HG03064 (cell line): ENCODE data around the gene KRTAP12-3.
"Not testable (repeated sequence)": the region's sequence is repeated elsewhere in the genome, so short reads cannot be mapped to it uniquely, and the experiment has no call there.

Experiments used
- ATAC-seq: cut with Tn5 transposase; IDR thresholded peaks from one replicate; pipeline ENCODE4 v1.9.1; 2021; ENCODE audit warnings: low read depth; ENCODE audit not compliant: unreplicated experiment

KRTAP12-3 gene

DNA sequence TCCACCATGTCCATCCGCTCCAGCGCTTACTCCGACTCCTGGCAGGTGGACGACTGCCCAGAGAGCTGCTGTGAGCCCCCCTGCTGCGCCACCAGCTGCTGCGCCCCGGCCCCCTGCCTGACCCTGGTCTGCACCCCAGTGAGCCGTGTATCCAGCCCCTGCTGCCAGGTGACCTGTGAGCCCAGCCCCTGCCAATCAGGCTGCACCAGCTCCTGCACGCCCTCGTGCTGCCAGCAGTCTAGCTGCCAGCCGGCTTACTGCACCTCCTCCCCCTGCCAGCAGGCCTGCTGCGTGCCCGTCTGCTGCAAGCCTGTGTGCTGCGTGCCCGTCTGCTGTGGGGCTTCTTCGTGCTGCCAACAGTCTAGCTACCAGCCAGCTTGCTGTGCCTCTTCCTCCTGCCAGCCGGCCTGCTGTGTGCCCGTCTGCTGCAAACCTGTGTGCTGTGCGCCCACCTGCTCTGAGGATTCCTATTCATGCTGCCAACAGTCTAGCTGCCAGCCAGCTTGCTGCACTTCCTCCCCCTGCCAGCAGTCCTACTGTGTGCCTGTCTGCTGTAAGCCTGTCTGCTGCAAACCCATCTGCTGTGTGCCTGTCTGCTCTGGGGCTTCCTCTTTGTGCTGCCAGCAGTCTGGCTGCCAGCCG, 30.4 kb upstream of the KRTAP12-3 start:
- ATAC-seq, result not testable (repeated sequence)

DNA sequence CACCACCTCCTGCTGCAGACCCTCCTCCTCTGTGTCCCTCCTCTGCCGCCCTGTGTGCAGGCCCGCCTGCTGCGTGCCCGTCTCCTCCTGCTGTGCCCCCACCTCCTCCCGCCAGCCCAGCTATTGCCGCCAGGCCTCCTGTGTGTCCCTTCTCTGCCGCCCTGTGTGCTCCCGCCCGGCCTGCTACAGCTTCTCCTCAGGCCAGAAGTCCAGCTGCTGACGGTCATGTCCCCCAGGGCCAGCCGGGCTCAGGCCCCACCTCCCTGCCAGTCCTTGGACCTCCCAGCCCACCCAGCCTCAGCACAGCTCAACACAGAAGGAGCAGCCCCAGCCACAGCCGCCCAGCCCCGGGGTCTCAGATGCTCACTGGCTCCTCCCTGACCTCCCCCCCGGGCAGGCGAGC, 29.9 kb upstream of the KRTAP12-3 start:
- ATAC-seq, result not testable (repeated sequence)

DNA sequence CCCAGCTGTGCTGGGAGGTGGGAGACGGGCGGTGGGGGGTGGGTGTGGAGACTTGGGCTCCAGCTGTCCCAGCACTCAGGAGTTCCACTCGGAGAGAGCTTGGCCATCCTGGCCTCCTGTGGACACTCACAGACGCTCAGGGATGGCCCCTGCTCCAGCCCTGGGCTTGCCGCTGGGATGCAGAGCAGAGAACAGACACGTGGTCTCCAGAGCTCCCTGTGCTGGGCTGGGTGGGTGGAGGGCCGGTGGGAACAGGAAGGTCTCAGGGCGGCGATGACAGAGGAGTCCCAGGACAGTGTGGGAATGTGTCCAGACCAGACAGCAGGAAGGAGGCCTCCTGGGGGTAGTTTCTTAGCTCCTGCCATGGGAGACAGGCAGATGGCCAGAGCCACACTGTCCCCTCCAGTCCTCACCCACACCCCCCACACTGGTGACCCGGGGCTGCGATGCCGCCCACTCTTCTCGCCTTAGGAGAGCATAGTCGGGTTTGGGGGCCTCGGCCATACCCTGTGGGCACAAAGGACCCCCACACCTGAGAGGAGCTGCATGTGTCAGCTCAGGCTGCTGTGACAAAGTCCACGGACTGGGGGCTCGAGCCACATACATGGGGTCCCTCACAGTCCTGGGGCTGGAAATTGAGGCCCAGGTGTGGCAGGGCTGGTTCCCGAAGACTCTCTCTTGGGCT, 28.9 kb upstream of the KRTAP12-3 start:
- no peak for ATAC-seq

DNA sequence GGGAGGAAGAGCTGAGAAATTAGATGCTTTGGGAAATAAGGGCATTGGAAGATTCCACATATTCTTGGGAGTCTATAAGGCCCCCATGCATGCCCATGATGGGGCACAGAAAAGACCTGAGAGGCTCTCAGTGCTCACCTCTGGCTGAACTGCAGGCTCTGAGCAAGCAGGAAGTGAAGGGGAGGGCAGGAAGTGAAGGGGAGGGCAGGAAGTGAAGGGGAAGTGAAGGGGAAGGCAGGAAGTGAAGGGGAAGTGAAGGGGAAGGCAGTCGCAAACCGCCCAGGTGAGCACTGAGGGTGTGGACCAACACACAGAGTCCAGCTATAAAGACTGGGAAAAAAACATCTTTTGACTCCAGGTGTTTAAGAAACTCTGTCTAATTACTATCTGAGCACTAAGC, 27.3 kb upstream of the KRTAP12-3 start:
- no peak for ATAC-seq

DNA sequence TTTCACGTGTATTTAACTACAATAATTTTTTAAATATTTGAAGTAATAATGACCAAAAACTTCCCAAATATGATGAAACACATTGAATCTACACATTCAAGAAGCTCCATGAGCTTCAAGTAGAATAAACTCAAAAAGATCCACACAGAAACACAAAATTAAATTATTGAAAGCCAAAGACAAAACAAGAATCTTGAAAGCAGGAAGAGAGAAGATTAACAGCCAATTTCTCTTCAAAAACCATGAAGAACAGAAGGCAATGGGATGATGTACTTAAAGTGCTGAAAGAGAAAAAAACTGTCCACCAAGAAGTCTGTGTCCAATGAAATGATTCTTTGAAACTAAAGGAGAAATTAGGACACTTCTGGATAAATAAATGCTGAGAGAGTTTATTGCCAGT, 25.7 kb upstream of the KRTAP12-3 start:
- ATAC-seq, result no peak

DNA sequence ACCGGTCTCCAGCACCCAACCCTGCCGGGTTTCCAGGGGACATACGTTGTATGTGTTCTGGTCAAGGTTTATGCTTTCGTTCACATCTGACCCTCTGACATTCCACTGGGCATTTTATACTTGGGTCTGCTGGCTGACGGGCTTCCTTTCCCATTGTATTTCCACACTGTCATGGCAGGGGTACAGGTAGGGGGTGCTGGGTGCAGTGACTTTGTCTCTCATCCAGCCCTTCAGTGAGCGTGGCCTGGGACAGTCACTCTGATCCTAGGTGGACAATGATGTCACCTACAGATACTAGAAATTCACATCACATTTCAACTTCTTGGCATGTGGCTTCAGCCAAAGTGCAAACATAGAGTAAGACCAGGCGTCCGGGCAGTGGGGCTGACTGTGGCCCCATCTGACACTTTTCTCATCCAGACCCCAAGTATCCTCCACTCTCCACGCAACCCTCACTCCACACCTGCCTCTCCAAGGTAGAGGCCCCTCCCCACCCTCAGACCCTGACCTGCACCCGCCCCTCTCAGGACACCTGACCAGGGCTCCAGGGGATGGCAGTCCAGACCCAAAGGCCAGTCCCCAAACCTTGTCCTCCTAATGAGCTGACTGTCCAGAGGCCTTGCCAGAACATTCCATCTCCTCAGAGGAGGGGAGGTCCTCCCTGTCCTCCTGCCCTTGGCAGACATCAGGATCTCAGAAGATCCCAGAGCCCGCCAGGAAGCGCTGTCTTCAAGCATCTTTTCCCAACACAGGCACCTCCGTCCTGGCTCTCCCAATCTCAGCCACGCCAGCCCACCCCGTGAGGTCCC, 21.3 kb upstream of the KRTAP12-3 start:
- ATAC-seq, result no peak

DNA sequence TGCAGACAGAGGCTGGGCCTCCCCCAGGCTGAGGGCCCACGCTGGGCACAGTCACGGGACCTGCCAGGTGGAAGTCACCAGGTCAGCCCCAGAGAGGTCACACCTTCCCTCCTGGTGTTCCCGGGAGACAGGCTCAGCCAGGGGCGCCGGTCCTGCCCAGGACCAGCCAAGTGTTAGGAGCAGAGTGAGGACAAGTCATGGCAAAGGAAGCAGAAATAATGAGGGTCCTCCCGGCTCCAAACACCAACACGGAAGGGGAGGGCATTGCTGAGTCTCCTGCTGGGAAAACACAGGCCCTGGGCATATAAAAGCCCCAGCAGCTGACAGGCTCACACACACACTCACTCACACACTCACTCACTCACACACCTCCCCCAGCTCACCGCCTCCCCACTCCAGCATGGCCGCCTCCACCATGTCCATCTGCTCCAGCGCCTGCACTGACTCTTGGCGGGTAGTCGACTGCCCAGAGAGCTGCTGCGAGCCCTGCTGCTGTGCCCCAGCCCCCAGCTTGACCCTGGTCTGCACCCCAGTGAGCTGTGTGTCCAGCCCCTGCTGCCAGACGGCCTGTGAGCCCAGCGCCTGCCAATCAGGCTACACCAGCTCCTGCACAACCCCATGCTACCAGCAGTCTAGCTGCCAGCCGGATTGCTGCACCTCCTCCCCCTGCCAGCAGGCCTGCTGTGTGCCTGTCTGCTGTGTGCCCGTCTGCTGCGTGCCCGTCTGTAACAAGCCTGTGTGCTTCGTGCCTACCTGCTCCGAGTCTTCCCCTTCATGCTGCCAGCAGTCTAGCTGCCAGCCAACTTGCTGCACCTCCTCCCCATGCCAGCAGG, 20.5 kb upstream of the KRTAP12-3 start, which contains the start of gene KRTAP10-10:
TSS of gene KRTAP10-10 (plus strand) at position 339 of the 833 bp plus-strand sequence. CDS start at position 401, 62 bp downstream.
- ATAC-seq, result no peak

DNA sequence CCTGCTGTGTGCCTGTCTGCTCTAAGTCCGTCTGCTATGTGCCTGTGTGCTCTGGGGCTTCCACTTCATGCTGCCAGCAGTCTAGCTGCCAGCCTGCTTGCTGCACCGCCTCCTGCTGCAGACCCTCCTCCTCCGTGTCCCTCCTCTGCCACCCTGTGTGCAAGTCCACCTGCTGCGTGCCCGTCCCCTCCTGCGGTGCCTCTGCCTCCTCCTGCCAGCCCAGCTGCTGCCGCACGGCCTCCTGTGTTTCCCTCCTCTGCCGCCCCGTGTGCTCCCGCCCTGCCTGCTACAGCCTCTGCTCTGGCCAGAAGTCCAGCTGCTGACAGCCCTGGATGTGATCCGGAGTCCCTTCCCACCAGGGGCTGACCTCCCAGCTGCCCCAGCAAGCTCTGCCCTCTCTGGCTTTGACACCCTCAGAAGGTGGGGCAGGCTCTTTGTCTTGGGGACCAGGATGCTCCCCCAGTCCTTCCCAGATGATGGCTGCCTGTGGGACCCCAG, 19.8 kb upstream of the KRTAP12-3 start:
- ATAC-seq, result not testable (repeated sequence)

DNA sequence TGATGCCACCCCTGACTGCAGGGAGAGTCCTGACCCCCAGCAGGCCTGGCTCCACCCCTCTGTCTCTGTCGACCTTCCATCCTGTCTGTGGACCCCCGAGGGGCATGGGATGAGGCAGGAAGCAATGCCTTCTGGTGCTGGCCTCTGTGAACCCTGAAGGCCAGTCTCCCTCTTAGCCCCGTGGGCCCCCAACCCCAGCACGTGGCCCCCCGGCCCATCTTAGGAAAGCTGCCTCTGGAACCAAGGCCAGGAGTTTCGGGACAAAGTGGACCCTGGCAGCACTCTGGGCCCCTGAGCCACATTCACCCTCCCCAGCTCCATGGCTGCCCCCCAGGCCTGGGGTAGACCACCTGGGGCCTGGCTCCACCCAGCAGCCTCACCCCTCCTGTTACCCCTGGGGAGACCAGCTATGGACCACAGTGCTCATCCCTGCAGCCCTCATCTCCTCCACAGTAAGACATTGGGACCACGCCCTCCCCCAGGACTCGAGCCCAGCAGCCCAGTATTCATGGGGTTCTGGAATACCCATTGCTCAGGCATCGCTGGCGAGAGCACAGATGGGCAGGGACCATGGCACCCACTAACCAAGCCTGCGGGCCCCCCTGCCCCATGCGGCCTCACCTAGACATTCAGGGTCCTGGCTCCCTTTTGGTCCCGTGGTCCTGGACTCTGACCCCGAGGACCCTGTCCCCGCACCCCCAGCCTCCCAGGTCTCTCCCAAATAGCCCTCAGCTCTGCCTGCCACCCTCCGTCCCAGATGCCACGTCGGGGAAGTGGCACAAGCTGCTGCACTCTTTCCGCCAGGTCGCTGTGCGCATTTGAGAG, 19.0 kb upstream of the KRTAP12-3 start:
- ATAC-seq, result not testable (repeated sequence)

DNA sequence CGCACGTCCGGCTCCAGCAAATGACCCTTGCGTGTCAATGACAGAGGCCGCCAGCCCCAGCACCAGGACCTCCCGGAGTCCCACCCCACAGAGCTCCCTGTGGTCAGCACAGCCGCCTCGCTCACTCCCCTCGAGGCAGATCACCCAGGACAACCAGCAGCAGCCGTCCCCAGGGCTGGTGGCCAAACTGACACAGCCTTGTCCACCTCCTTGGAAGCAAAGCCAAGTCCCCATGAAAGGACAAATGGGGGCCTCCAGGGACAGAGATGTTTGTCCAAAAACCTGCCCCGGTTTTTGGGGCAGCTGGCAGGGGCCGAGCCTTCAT, 18.4 kb upstream of the KRTAP12-3 start:
- ATAC-seq, result no peak

DNA sequence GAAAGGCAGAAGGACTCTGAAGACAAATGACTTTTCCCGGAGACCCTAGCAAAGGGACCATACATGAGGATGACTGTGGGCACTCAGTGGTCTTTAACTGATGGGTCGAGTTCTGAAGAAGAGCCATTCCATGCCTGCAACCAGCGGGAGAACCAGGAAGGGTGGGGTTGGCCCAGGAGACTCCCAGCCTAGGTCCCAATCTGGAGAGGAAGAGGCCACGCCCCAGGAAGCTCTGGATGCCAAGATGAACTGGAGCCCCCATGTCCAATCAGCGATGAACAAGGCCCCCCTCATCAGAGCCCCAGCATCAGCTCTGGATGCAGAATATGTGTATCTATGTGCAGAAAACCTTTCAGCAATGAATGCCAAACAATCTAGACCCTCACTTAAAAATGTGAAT, 17.0 kb upstream of the KRTAP12-3 start:
- no peak for ATAC-seq

DNA sequence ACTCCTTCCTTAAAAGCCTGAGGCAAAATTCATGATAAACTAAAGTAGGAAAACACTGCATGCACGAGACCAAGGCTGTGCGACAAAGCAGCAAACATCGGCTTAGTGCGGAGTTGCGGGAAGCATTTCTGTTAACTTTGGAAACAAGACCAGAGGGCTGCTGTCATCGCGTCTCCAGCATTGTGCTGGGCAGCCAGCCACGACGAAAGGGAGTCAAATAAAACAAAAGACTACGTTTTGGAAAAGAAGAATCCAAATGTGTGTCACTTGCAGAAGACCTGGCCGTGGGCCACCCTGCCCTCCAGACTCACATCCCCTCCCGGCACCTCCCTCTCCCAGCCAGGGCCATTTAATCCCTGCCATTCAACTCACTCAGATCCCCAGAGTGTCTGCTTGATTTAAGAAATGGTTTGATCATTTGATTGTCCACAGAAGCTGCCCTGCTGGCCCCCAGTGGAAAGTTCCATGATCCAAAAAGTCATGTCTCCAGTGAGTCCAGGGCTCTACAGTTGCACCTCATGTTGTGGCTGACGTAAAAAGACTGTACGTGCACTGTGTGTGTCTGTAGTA, 13.9 kb upstream of the KRTAP12-3 start:
- ATAC-seq, result no peak

DNA sequence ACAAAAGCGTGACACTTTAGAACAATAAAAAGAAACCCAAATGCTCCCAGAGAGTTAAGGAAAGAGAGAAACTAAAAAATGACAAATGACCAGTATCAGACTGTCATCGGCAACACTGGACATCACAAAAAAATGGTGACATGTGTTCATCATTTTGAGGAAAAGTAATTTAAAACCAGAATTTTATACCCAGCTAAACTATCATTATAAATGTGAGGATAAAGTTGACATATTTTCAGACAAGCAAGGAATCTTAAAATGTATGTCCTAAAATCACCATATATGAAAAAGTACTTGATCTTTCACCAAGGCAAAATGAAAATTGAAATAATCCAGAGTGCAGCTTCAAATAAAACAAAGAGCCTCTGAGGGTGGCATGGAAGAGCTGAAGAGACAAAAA, 12.9 kb upstream of the KRTAP12-3 start:
- no peak for ATAC-seq

DNA sequence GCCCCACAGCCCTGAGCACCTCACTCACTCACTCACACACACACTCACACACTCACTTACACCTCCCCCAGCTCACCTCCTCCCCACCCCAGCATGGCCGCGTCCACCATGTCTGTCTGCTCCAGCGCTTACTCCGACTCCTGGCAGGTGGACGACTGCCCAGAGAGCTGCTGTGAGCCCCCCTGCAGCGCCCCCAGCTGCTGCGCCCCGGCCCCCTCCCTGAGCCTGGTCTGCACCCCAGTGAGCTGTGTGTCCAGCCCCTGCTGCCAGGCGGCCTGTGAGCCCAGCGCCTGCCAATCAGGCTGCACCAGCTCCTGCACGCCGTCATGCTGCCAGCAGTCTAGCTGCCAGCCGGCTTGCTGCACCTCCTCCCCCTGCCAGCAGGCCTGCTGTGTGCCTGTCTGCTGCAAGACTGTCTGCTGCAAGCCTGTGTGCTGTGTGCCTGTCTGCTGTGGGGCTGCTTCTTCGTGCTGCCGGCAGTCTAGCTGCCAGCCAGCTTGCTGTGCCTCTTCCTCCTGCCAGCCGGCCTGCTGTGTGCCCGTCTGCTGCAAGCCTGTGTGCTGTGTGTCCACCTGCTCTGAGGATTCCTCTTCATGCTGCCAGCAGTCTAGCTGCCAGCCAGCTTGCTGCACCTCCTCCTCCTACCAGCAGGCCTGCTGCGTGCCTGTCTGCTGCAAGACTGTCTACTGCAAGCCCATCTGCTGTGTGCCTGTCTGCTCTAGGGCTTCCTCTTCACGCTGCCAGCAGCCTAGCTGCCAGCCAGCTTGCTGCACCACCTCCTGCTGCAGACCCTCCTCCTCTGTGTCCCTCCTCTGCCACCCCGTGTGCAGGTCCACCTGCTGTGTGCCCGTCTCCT, 11.1 kb upstream of the KRTAP12-3 start, which contains the start of gene KRTAP10-11:
TSS of gene KRTAP10-11 (plus strand) at position 49 of the 856 bp plus-strand sequence. CDS start at position 94, 45 bp downstream.
- not testable (repeated sequence) for ATAC-seq

DNA sequence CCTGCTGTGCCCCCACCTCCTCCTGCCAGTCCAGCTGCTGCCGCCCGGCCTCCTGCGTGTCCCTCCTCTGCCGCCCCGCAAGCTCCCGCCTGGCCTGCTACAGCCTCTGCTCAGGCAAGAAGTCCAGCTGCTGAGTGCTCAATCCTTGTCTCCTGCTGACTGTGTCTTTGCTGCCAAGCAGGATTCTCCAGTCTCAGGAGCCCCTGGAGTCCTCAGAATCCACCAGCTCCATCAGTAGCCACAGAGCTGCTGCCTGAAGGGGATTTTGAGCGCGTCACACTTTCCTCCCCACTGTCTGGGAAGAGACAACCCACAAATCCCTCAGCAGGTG, 10.5 kb upstream of the KRTAP12-3 start:
- no peak for ATAC-seq

DNA sequence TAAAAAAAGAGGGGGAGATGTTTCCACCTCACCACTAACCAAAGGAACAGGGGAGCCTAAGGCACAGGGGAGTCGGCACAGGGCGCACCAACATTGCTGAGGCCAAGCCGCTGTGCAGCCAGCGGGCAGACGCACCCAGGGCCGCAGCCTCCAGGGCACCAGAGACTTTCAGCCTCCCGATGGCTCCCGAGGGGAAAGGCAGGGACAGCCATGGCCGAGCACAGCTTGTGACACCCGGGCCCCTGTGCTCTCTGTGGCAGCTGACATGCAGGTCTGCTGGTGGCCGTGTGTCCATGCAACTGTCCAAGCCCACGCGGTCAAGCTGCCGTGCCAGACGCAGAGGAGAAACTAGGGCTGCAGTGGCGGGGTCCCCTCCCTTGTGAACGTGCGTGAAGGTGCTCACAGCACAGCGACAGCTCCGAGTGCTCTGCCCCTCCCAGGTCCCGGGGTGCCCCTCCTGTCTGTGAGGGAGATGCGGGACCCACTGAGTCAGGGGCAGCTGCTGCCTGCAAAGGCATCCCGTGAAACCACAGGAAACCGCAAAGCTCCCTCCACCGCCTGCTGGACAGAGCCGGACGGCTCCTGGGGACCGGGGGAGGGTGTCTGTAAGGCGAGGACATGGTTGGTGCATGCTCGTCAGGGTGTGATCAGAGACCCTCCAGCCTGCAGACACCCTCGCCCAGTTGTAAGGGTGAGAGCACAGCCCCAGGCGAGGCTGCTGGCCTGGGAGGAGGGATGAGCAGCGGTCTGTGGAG, 9.0 kb upstream of the KRTAP12-3 start:
- no peak for ATAC-seq

DNA sequence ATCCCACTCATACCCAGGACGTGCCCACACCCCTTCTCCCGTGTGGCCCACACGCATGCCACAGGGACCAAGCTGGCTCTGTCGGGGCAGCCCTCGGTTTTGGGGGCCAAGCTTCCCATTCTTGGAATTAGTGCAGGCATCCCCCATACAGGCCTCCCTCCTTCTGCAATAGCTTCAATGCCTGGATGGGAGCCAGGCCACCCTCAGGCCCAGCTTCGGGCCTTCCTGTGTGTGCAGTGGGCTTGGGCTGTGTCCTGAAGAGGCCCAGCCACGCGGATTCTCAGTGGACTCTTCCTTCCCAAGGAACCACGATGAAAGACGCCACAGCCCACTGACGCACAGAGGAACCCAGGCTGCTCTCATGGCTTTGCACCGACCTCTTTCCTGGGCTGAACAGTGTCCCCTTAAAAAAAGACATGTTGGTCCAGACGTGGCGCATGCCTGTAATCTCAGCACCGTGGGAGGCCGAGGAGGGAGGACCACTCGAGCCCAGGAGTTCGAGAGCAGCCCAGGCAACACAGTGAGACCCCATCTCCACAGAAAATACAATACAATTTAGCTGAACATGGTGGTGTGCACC, 8.1 kb upstream of the KRTAP12-3 start:
- no peak for ATAC-seq
